Loucy (cell line): Measurements from ENCODE around the gene SPOCK2.

Experiments used
- H2AFZ ChIP-seq: fragments of 200-600 bp; sonication (generic); 2 replicates; pipeline ENCODE4 v1.6.0; 2016; ENCODE audit warnings: antibody characterized with exemption, mild to moderate bottlenecking, low read length, moderate library complexity
- H3F3A ChIP-seq: fragments of 200-600 bp; 2 replicates; pipeline ENCODE4 v1.6.0; 2016; ENCODE audit warnings: antibody characterized with exemption, low read depth, mild to moderate bottlenecking
- H3K27me3 ChIP-seq: fragments of 200-600 bp; sonication (generic); 2 replicates; pipeline ENCODE4 v1.6.1; 2014; ENCODE audit warnings: low read length, mild to moderate bottlenecking; ENCODE audit not compliant: insufficient read depth, poor library complexity, severe bottlenecking
- H3K36me3 ChIP-seq: fragments of 200-600 bp; sonication (generic); 2 replicates; pipeline ENCODE4 v1.6.1; 2016; ENCODE audit warnings: low read length; ENCODE audit not compliant: insufficient read depth
- H3K4me1 ChIP-seq: fragments of 200-600 bp; sonication (generic); 2 replicates; pipeline ENCODE4 v1.5.1; 2014; ENCODE audit warnings: low read length, mild to moderate bottlenecking; ENCODE audit not compliant: insufficient read depth, poor library complexity, severe bottlenecking
- H3K4me2 ChIP-seq: fragments of 200-600 bp; sonication (generic); 2 replicates; pipeline ENCODE4 v1.6.0; 2014; ENCODE audit warnings: antibody characterized with exemption, low read length, low read depth, mild to moderate bottlenecking; ENCODE audit not compliant: poor library complexity, severe bottlenecking
- H3K4me3 ChIP-seq: fragments of 200-600 bp; sonication (generic); 2 replicates; pipeline ENCODE4 v1.5.1; 2014; ENCODE audit warnings: low read length, mild to moderate bottlenecking, mixed read lengths; ENCODE audit not compliant: poor library complexity, severe bottlenecking
- H3K79me2 ChIP-seq: fragments of 200-600 bp; sonication (generic); 2 replicates; pipeline ENCODE4 v1.6.1; 2014; ENCODE audit warnings: low read length; ENCODE audit not compliant: insufficient read depth
- H3K9ac ChIP-seq: fragments of 200-600 bp; sonication (generic); 2 replicates; pipeline ENCODE4 v1.6.0; 2014; ENCODE audit warnings: mild to moderate bottlenecking, low read depth, low read length, moderate library complexity; ENCODE audit not compliant: poor library complexity, severe bottlenecking
- H3K9me2 ChIP-seq: fragments of 200-600 bp; sonication (generic); replicated peaks from 2 replicates; pipeline ENCODE4 v1.6.1; 2016; ENCODE audit warnings: low read depth, low read length, mixed read lengths
- H3K9me3 ChIP-seq: fragments of 200-600 bp; sonication (generic); 2 replicates; pipeline ENCODE4 v1.6.1; 2014; ENCODE audit warnings: mild to moderate bottlenecking, antibody characterized with exemption, low read length, low read depth; ENCODE audit not compliant: insufficient read depth
- H4K20me1 ChIP-seq: fragments of 200-600 bp; sonication (generic); 2 replicates; pipeline ENCODE4 v1.6.0; 2014; ENCODE audit warnings: antibody characterized with exemption, low read length, mild to moderate bottlenecking; ENCODE audit not compliant: insufficient read depth, poor library complexity, severe bottlenecking
- CTCF ChIP-seq: fragments of 200-600 bp; sonication (generic); conservative IDR thresholded peaks from 2 replicates; pipeline ENCODE4 v1.5.1; 2014; ENCODE audit warnings: mild to moderate bottlenecking, antibody characterized with exemption, low read length
- EZH2phosphoT487 ChIP-seq: fragments of 200-600 bp; IDR thresholded peaks from 2 replicates; pipeline ENCODE4 v1.6.1; 2018; ENCODE audit warnings: antibody characterized with exemption, mild to moderate bottlenecking, moderate library complexity, borderline replicate concordance

SPOCK2 gene

DNA sequence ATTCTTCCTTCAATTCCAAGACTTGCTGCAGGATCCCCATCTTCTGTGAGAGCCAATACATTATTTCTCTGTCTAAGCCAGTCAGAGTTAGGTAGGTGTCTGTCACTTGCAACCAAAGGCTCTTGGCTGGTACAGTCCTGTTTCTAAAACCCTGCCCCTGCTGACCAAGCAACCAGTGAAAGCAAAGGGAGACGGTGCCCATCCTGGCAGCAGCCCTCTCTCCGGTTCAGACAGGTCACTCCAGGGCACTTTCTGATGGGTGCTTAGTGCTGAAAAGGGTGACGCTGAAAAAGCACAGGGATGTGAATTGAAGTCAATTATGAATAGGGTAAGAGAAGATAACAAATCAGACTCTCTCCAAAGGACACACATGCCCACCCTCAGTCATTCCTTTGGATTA lies 37.5 kb downstream of the SPOCK2 start:
- Histone ChIP-seq H3K9ac (no peak overlapping the region), H2AFZ (no peak overlapping the region), H3K79me2 (no peaks in the 10 kb centered on the region), H3K4me1 (no peaks in the 10 kb centered on the region), H3K9me3 (no peaks in the 10 kb centered on the region), H3K9me2 (no peaks in the 10 kb centered on the region), H3F3A (no peaks in the 10 kb centered on the region), H4K20me1 (no peaks in the 10 kb centered on the region), H3K36me3 (no peaks in the 10 kb centered on the region), H3K4me2 (no peak overlapping the region), H3K4me3 (no peak overlapping the region), H3K27me3 (no peaks in the 10 kb centered on the region)
- TF ChIP-seq CTCF (no peak), EZH2phosphoT487 (no peak)

- no peak overlapping the region for H3K4me2 ChIP-seq
- no peaks in the 10 kb centered on the region for H4K20me1 ChIP-seq
- no peaks in the 10 kb centered on the region for H3K9me3 ChIP-seq
- no peaks in the 10 kb centered on the region for H3K9me2 ChIP-seq
- no peaks in the 10 kb centered on the region for H3F3A ChIP-seq
- H3K4me3 ChIP-seq = no peak overlapping the region
- H3K36me3 ChIP-seq = no peaks in the 10 kb centered on the region
- TF ChIP-seq EZH2phosphoT487 (no peak), CTCF (no peak)
- H3K9ac ChIP-seq = no peak overlapping the region
- no peak overlapping the region for H2AFZ ChIP-seq
- no peaks in the 10 kb centered on the region for H3K4me1 ChIP-seq
- H3K79me2 ChIP-seq = no peaks in the 10 kb centered on the region
- no peaks in the 10 kb centered on the region for H3K27me3 ChIP-seq
These were observed 38.2 kb downstream of the SPOCK2 start for GRCh38 chr10:72049969-72050781.

GRCh38 chr10:72049472-72049871 lies 38.9 kb downstream of the SPOCK2 start:
- no peaks in the 10 kb centered on the region for H3K4me1 ChIP-seq
- H3K4me3 ChIP-seq = no peak overlapping the region
- no peaks in the 10 kb centered on the region for H4K20me1 ChIP-seq
- H3K79me2 ChIP-seq = no peaks in the 10 kb centered on the region
- no peak overlapping the region for H3K4me2 ChIP-seq
- H3K9me3 ChIP-seq = no peaks in the 10 kb centered on the region
- no peaks in the 10 kb centered on the region for H3K27me3 ChIP-seq
- H3F3A ChIP-seq = no peaks in the 10 kb centered on the region
- no peak overlapping the region for H3K9ac ChIP-seq
- TF ChIP-seq CTCF (no peak), EZH2phosphoT487 (no peak)
- H2AFZ ChIP-seq = no peak overlapping the region
- H3K9me2 ChIP-seq = no peaks in the 10 kb centered on the region
- no peaks in the 10 kb centered on the region for H3K36me3 ChIP-seq
